ENCODE measurements around the gene SORL1. TPM values are rescaled to one million over a fixed set of nuclear protein-coding genes. Genes with fewer than 3 reads are reported as not detected.

SORL1 gene
- polyA plus RNA-seq, 3 donors, result 52.5 to 61.9 (median 59.4) TPM

DNA sequence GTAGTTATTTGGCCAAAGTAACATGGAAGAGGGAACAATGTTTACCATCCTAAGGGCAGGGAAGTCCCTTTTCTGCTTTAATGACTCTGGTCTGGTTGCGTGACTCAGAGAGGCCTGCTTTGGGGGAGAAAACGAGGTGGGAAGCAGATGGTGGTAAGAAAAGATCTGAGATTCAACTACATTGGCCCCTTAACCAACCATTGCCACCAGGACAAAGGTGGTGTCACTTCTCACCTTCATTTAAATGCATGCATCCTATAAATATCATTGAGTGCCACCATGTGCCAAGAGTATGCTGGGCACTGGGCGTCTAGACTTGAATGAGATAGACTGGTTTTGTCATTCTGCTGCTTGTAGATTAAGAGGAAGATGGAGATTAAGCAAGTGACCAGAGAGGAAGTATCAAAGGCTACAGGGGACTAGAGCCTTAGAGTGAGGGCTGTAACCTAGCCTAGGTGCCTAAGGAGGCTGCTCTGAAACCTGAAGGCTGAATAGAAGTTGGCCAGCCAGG is 3.6 kb upstream of the SORL1 start:
- Mint-ChIP-seq H3K4me3 (peak overlapping the region in 1 of 2 donors; percentile 31), H3K4me1 (peaks cover 80% of the 10 kb centered on the region), H3K36me3 (no peaks in the 10 kb centered on the region), H3K27me3 (ENCODE audit: low read depth in 3 of 3) (no peaks in the 10 kb centered on the region), H3K9me3 (peaks cover 0 to 1% (median 0%) of the 10 kb centered on the region in 7 donors), H3K27ac (peak overlapping the region; percentile 94 to 99 (median 98))
- peak overlapping the region; percentile 58 for H3K9ac ChIP-seq (ENCODE audit: insufficient read depth, low read length, poor library complexity, severe bottlenecking)
- H3K4me1 ChIP-seq (ENCODE audit: control insufficient read depth in 1 of 2, insufficient read depth in 2 of 2, low read length in 2 of 2), result peaks cover 72 to 82% of the 10 kb centered on the region in 2 donors
- H3K9me3 ChIP-seq (replicated peaks in 1 of 2; ENCODE audit: control insufficient read depth in 1 of 2, insufficient read depth in 1 of 2, low read length in 2 of 2), result no peaks in the 10 kb centered on the region
- H3K79me2 ChIP-seq (ENCODE audit: insufficient read depth, low read length), result peaks cover 29% of the 10 kb centered on the region
- H3K4me2 ChIP-seq (replicated peaks; ENCODE audit: extremely low read depth, low read length, poor library complexity, severe bottlenecking), result peak overlapping the region; percentile 86
- DNase-seq, result peak; percentile 86 to 94 (median 90)
- 0% methylated on average over 1 of the region's 3 CpGs for WGBS (ENCODE audit: insufficient coverage)
- H2AFZ ChIP-seq (ENCODE audit: insufficient read depth, low read depth, low read length, poor library complexity, severe bottlenecking), result no peak overlapping the region
- peaks cover 10% of the 10 kb centered on the region for H4K20me1 ChIP-seq (ENCODE audit: insufficient read depth, low read length)
- intact Hi-C loops (cut with micrococcal nuclease), result loop anchor here in 1 of 2 donors (2.0 kb wide), 2 partner anchors 16 to 30 kb away; no protein-coding TSS in a partner anchor
- H3K27ac ChIP-seq (ENCODE audit: low read depth in 1 of 2, low read length in 2 of 2), result peak overlapping the region; percentile 63 to 99
- H3K27me3 ChIP-seq (ENCODE audit: control insufficient read depth in 2 of 2, insufficient read depth in 2 of 2, low read length in 2 of 2), result no peaks in the 10 kb centered on the region
- H3K36me3 ChIP-seq (replicated peaks in 1 of 2; ENCODE audit: control insufficient read depth in 1 of 2, insufficient read depth in 2 of 2, low read length in 2 of 2), result no peaks in the 10 kb centered on the region
- TF ChIP-seq CTCF (IDR thresholded peaks at IDR 0.05), result no peak
- H3K4me3 ChIP-seq (replicated peaks in 1 of 3; ENCODE audit: low read depth in 2 of 3, low read length in 3 of 3), result peak overlapping the region in 1 of 3 experiments; percentile 46

DNA sequence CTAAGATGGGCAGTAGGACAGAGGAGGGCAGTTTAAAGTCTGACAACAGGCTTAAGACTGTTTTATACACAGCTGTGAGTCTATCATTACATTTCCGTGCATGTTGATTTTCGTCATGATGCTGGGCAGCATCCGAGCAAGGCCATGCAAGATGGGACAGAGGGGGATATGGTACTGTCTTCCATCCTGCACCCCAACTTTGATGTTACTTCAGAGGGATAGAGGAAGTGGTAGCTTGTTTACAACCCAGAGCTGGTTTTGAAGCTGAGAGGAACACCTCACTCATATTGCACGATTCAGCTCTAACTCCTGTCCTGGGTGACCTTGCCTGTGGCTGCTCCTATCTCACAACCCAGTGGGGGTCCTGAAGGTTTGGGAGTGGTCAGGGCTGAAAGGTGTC is 3.0 kb upstream of the SORL1 start:
- H2AFZ ChIP-seq (ENCODE audit: insufficient read depth, low read depth, low read length, poor library complexity, severe bottlenecking), result no peak overlapping the region
- peak overlapping the region in 1 of 3 experiments; percentile 46 for H3K4me3 ChIP-seq (replicated peaks in 1 of 3; ENCODE audit: low read depth in 2 of 3, low read length in 3 of 3)
- Mint-ChIP-seq H3K27me3 (ENCODE audit: low read depth in 3 of 3) (no peaks in the 10 kb centered on the region), H3K4me3 (peak overlapping the region; percentile 47 to 74), H3K27ac (peak overlapping the region; percentile 94 to 99 (median 98)), H3K9me3 (peaks cover 0 to 1% (median 0%) of the 10 kb centered on the region in 7 donors), H3K36me3 (peaks cover 0 to 2% of the 10 kb centered on the region in 2 donors), H3K4me1 (peaks cover 86% of the 10 kb centered on the region)
- H3K27ac ChIP-seq (ENCODE audit: low read depth in 1 of 2, low read length in 2 of 2), result peak overlapping the region; percentile 63 to 99
- peak overlapping the region; percentile 58 for H3K9ac ChIP-seq (ENCODE audit: insufficient read depth, low read length, poor library complexity, severe bottlenecking)
- DNase-seq, result peak in 2 of 3 donors; percentile 52 to 67
- H3K27me3 ChIP-seq (ENCODE audit: control insufficient read depth in 2 of 2, insufficient read depth in 2 of 2, low read length in 2 of 2), result no peaks in the 10 kb centered on the region
- intact Hi-C loops (cut with micrococcal nuclease), result loop anchor here in 1 of 2 donors (2.0 kb wide), 2 partner anchors 16 to 30 kb away; no protein-coding TSS in a partner anchor
- no peaks in the 10 kb centered on the region for H3K9me3 ChIP-seq (replicated peaks in 1 of 2; ENCODE audit: control insufficient read depth in 1 of 2, insufficient read depth in 1 of 2, low read length in 2 of 2)
- H3K36me3 ChIP-seq (replicated peaks in 1 of 2; ENCODE audit: control insufficient read depth in 1 of 2, insufficient read depth in 2 of 2, low read length in 2 of 2), result no peaks in the 10 kb centered on the region
- H3K4me2 ChIP-seq (replicated peaks; ENCODE audit: extremely low read depth, low read length, poor library complexity, severe bottlenecking), result peak overlapping the region; percentile 86
- no CpG with 5 or more reads among the region's 4 CpGs for WGBS (ENCODE audit: insufficient coverage)
- no peak for TF ChIP-seq CTCF (IDR thresholded peaks at IDR 0.05)
- H4K20me1 ChIP-seq (ENCODE audit: insufficient read depth, low read length), result peaks cover 17% of the 10 kb centered on the region
- H3K4me1 ChIP-seq (ENCODE audit: control insufficient read depth in 1 of 2, insufficient read depth in 2 of 2, low read length in 2 of 2), result peaks cover 78 to 88% of the 10 kb centered on the region in 2 donors
- peaks cover 35% of the 10 kb centered on the region for H3K79me2 ChIP-seq (ENCODE audit: insufficient read depth, low read length)

All from CD14-positive monocyte (primary cell).